ENCODE data around the gene EHMT1. TPM values are rescaled to one million over a fixed set of nuclear protein-coding genes. Genes with fewer than 3 reads are reported as not detected.

EHMT1 gene
- polyA plus RNA-seq, 2 of the 4 experiments (the other 2 are of a cell fraction) = 41.3 to 48.0 TPM

DNA sequence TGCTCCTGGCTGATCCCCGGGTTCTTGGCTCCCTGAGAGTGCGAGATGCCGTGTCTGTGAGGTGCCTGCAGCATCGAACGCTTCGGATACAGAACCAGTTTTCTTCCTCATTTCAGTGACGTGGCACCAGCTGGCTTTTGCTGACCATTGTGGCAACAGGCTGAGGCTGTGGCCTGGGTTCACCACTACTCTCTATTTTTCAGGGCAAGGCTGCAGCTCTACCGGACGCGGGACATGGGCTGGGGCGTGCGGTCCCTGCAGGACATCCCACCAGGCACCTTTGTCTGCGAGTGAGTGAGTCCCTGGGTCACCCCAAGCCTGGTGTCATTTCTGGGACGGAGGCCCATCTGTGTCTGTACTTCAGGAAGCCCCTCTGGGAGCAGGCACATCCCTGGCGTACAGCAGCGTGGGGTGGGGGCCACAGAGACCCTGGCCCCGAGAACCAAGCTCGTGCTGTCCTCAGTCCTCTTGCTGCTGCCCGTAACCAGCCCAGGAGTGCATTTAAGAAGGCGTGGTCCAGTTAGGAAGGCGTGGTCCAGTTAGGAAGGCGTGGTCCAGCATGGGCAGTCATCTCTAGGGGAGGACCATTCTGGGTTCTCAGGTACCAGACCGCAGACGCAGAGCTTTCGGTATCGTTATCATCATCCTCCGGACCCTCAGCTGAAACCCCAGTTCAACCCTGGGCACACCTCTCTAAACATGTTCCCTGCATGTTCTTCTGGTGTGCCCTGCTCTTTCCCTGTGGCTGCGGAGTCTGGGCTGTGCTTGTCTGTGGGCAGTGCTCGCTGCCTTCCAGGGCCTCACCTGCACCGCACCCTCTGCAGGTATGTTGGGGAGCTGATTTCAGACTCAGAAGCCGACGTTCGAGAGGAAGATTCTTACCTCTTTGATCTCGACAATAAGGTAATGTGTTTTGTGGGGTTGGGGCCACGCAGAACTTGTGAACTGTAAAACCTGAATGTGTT is 198.7 kb downstream of the EHMT1 start (continued):
- TF ChIP-seq REST (IDR thresholded peaks at IDR 0.05) (no peak), SMC3 (IDR thresholded peaks at IDR 0.05) (no peak)

DNA sequence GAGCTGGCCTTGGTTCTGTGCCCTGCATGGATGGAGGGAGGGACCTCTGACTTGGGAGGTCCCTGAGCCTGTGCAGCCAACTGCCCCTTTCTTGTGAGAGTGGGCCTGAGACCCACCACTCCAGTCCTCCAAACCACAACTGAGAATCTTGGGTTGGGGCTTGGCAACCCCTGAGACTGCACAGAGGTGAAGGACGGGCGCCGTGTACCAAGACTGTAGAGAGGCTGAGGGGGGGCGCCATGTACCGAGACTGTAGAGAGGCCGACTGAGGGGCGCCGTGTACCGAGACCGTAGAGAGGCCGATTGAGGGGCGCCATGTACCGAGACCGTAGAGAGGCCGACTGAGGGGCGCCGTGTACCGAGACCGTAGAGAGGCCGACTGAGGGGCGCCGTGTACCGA is 199.5 kb downstream of the EHMT1 start:
- Histone ChIP-seq H3K9me3 (0 out of 3 replicates have a peak, but pooled peaks cover 3% of the 10 kb centered on the region), H3K4me1 (no peaks in the 10 kb centered on the region), H3K4me3 (no peak overlapping the region), H3K4me2 (no peak overlapping the region), H3K27ac (no peak overlapping the region)
- ChIA-PET CTCF (interaction anchor here (1.4 kb wide), 1 partner anchor 26 kb away, joined by 3 read pairs; no protein-coding TSS in a partner anchor), POLR2A (no interaction called here)
- no peak for FAIRE-seq
- no peak for TF ChIP-seq POLR2AphosphoS2 (conservative IDR thresholded peaks at IDR 0.05; ENCODE audit: low read length)
- no peak for TF ChIP-seq EHMT2 (IDR thresholded peaks at IDR 0.05; ENCODE audit: low read depth)
- TF ChIP-seq, protein P1, sequence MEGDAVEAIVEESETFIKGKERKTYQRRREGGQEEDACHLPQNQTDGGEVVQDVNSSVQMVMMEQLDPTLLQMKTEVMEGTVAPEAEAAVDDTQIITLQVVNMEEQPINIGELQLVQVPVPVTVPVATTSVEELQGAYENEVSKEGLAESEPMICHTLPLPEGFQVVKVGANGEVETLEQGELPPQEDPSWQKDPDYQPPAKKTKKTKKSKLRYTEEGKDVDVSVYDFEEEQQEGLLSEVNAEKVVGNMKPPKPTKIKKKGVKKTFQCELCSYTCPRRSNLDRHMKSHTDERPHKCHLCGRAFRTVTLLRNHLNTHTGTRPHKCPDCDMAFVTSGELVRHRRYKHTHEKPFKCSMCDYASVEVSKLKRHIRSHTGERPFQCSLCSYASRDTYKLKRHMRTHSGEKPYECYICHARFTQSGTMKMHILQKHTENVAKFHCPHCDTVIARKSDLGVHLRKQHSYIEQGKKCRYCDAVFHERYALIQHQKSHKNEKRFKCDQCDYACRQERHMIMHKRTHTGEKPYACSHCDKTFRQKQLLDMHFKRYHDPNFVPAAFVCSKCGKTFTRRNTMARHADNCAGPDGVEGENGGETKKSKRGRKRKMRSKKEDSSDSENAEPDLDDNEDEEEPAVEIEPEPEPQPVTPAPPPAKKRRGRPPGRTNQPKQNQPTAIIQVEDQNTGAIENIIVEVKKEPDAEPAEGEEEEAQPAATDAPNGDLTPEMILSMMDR (IDR thresholded peaks at IDR 0.05) = no peak
- TF ChIP-seq RARB (CRISPR knock-in tag; IDR thresholded peaks at IDR 0.05) = no peak
- no peak for TF ChIP-seq REST (IDR thresholded peaks at IDR 0.05)
- 0 out of 6 replicates have a peak, but pooled peaks of 1 of the 2 experiments have one; percentile 31 for ATAC-seq
- DNase-seq (ENCODE audit: low read depth in 1 of 2, low spot score in 1 of 2) = no peak
- WGBS (ENCODE audit: missing lambda C conversion rate) = 85% methylated on average over 14 of the region's 23 CpGs

DNA sequence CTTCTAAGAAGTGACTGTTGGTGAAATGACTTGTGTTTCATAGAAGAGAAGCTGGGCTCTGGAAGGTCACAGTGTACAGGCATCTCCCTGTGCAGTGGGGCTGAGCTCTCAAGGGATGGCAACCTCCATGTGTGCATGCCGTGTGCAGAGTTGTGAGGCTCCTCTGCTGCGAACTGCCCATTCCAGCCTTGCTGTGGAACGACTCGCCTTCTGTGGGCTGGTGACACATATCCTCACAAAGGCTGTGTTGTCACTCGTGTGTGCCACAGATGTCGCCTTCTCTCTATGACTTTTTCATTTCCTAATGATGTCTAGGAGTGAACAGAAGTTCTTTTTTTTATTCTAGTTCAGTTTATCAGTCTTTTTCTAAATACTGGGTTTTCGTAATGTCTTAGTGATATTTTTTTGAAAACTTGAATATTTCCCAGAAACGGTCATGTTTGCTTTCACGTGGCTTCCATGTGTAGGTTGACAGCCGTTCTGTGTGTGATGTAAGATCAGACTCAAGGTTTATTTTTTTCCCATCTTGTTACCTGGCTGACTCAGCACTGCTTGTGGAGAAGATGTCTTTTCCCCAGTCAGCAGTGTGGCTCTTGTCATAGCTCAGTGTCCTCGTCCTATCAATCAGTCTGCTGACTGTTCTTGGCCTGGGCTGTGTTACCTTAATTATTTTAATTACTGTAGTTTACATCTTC is 201.5 kb downstream of the EHMT1 start:
- Histone ChIP-seq H3K27ac (no peak overlapping the region), H3K9me3 (peaks cover 6% of the 10 kb centered on the region; the same call in 1 of the 3 replicates), H3K4me3 (no peak overlapping the region), H3K4me1 (no peaks in the 10 kb centered on the region), H3K4me2 (no peak overlapping the region)
- ChIA-PET CTCF (interaction anchor here (1.5 kb wide), 1 partner anchor 148 kb away, joined by 5 read pairs; no protein-coding TSS in a partner anchor), POLR2A (no interaction called here)
- FAIRE-seq (no peak), DNase-seq (ENCODE audit: low read depth in 1 of 2, low spot score in 1 of 2) (no peak), ATAC-seq (peak; percentile 22 to 47; a peak in 2 of 6 replicates)
- WGBS (ENCODE audit: missing lambda C conversion rate) = 95% methylated on average over 11 of the region's 11 CpGs
- TF ChIP-seq HEYL (CRISPR knock-in tag; IDR thresholded peaks at IDR 0.05) (no peak), FOXS1 (CRISPR knock-in tag; IDR thresholded peaks at IDR 0.05) (no peak), CEBPB (IDR thresholded peaks at IDR 0.05) (no peak), BCL3 (IDR thresholded peaks at IDR 0.05) (no peak), ZSCAN20 (CRISPR knock-in tag; IDR thresholded peaks at IDR 0.05) (no peak), RFX5 (IDR thresholded peaks at IDR 0.05) (no peak), NFE2L2 (conservative IDR thresholded peaks at IDR 0.05; ENCODE audit: low read length) (no peak), RAD21 (conservative IDR thresholded peaks at IDR 0.05 in 1 of 2, IDR thresholded peaks at IDR 0.05 in 1 of 2) (no peak), RNF2 (IDR thresholded peaks at IDR 0.05; ENCODE audit: borderline replicate concordance, low read depth) (no peak), SREBF2 (IDR thresholded peaks at IDR 0.05) (no peak), RARB (CRISPR knock-in tag; IDR thresholded peaks at IDR 0.05) (no peak), SMC3 (IDR thresholded peaks at IDR 0.05) (no peak), HOXA7 (CRISPR knock-in tag; IDR thresholded peaks at IDR 0.05) (no peak), MYC (IDR thresholded peaks at IDR 0.05; ENCODE audit: borderline replicate concordance, low read length) (no peak), CBX8 (IDR thresholded peaks at IDR 0.05) (no peak), KDM1A (IDR thresholded peaks at IDR 0.05; ENCODE audit: low read depth) (no peak)
- TF ChIP-seq, protein P2, sequence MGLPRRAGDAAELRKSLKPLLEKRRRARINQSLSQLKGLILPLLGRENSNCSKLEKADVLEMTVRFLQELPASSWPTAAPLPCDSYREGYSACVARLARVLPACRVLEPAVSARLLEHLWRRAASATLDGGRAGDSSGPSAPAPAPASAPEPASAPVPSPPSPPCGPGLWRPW (IDR thresholded peaks at IDR 0.05) = no peak

Data from A549 (cell line).